Keratinocyte (primary cell): ENCODE measurements around the gene BEX3. TPM values are rescaled to one million over a fixed set of nuclear protein-coding genes. Genes with fewer than 3 reads are reported as not detected.
A peak's percentile ranks its signal among the peaks of the same experiment; 100 is the strongest.

Source experiments
- DNase-seq: peaks from one replicate; pipeline ENCODE4 v3.0.0-alpha.2; 2011; ENCODE audit warnings: low read depth, missing footprints, low spot score
- FAIRE-seq: peaks from 2 replicates; lab custom pipeline; 2011; peaks lifted over from hg19 to GRCh38; lab: Jason Lieb, UNC
- H2AFZ ChIP-seq: 2 replicates; pipeline ENCODE4 v1.6.0; 2012; ENCODE audit warnings: low read length, control low read depth, inconsistent platforms; ENCODE audit not compliant: control insufficient read depth
- H3K27ac ChIP-seq: 2 replicates; pipeline ENCODE4 v1.5.1; 2011; ENCODE audit warnings: low read length; ENCODE audit not compliant: control insufficient read depth, insufficient read depth
- H3K27me3 ChIP-seq: 3 replicates; pipeline ENCODE4 v1.6.0; 2011; ENCODE audit warnings: low read length; ENCODE audit not compliant: control insufficient read depth, insufficient read depth; ENCODE audit errors: extremely low read depth
- H3K36me3 ChIP-seq, 2 experiments: 2 replicates in 1 of 2; 3 replicates in 1 of 2; pipeline ENCODE4 v1.5.1; 2011; ENCODE audit warnings: low read length in 2 of 2, mild to moderate bottlenecking in 1 of 2; ENCODE audit not compliant: control insufficient read depth in 2 of 2, insufficient read depth in 2 of 2; ENCODE audit errors: extremely low read depth in 1 of 2
- H3K4me1 ChIP-seq: 3 replicates; pipeline ENCODE4 v1.5.1; 2011; ENCODE audit warnings: low read length; ENCODE audit not compliant: control insufficient read depth, insufficient read depth; ENCODE audit errors: extremely low read depth
- H3K4me2 ChIP-seq: 3 replicates; pipeline ENCODE4 v1.6.0; 2011; ENCODE audit warnings: low read depth, low read length; ENCODE audit not compliant: control insufficient read depth, insufficient read depth; ENCODE audit errors: extremely low read depth
- H3K4me3 ChIP-seq, 3 experiments: fragments of 200-600 bp in 1 of 3; sonication (generic) in 1 of 3; 2 replicates in 2 of 3; 3 replicates in 1 of 3; pipeline ENCODE4 v1.5.1; 2011 to 2016; ENCODE audit warnings: low read length in 3 of 3, mild to moderate bottlenecking in 3 of 3, control low read depth in 2 of 3, inconsistent platforms in 1 of 3, low read depth in 1 of 3, mixed read lengths in 1 of 3, mixed run types in 1 of 3, moderate library complexity in 1 of 3; ENCODE audit not compliant: control insufficient read depth in 2 of 3, insufficient read depth in 2 of 3; ENCODE audit errors: extremely low read depth in 1 of 3
- H3K79me2 ChIP-seq: 2 replicates; pipeline ENCODE4 v1.6.0; 2012; ENCODE audit warnings: low read length; ENCODE audit not compliant: control insufficient read depth, insufficient read depth
- H3K9ac ChIP-seq: 3 replicates; pipeline ENCODE4 v1.6.0; 2011; ENCODE audit warnings: low read length; ENCODE audit not compliant: control insufficient read depth, insufficient read depth; ENCODE audit errors: extremely low read depth
- H3K9me1 ChIP-seq: 3 replicates; pipeline ENCODE4 v1.6.0; 2011; ENCODE audit warnings: low read length; ENCODE audit not compliant: control insufficient read depth, insufficient read depth; ENCODE audit errors: extremely low read depth
- H3K9me3 ChIP-seq: 2 replicates; pipeline ENCODE4 v1.5.1; 2012; ENCODE audit warnings: low read depth, low read length; ENCODE audit not compliant: control insufficient read depth
- H4K20me1 ChIP-seq: 3 replicates; pipeline ENCODE4 v1.6.0; 2011; ENCODE audit warnings: low read length; ENCODE audit not compliant: control insufficient read depth, insufficient read depth; ENCODE audit errors: extremely low read depth
- EZH2 ChIP-seq: IDR thresholded peaks from one replicate; pipeline ENCODE4 v1.6.1; 2012; ENCODE audit warnings: inconsistent platforms, mild to moderate bottlenecking, low read length, moderate library complexity
- dilution Hi-C: fragments of 300-500 bp; cut with MboI; formaldehyde crosslinking; loops from one replicate; pipeline ENCODE4 v1.7.0; 2020; ENCODE audit warnings: low sequenced_read_pairs; ENCODE audit not compliant: extremely low pct_ligation_motif_present
- polyA plus RNA-seq, 5 experiments: library from polyadenylated mRNA; depleted of rRNA in 3 of 5; stranded (reverse) in 3 of 5; stranded (forward) in 1 of 5; unstranded in 1 of 5; fragments of >200 nt; gene quantifications; 1 replicate in 1 of 5; 2 replicates in 3 of 5; 3 replicates in 1 of 5; pipeline versions ENCODE4 v1.2.1 to v1.2.3, GENCODE V29; 2011 to 2012; ENCODE audit warnings: missing spikeins in 2 of 5, low read depth in 1 of 5, low replicate concordance in 1 of 5
- TF ChIP-seq, protein P1 (sequence below), 3 experiments: IDR thresholded peaks in 1 of 3; conservative IDR thresholded peaks in 1 of 3; optimal IDR thresholded peaks in 1 of 3; 2 replicates in 2 of 3; 3 replicates in 1 of 3; pipeline versions ENCODE3 to v1.5.1; 2011; ENCODE audit warnings: low read length in 3 of 3, mild to moderate bottlenecking in 3 of 3, moderate library complexity in 2 of 3, control low read depth in 1 of 3, inconsistent platforms in 1 of 3; ENCODE audit not compliant: insufficient read depth in 2 of 3; ENCODE audit errors: extremely low read depth in 1 of 3

The BEX3 gene
- polyA plus RNA-seq, 1 donor (not counting 4 experiments of a cell fraction or from before 2014, with no cell fraction given): 264 TPM

DNA sequence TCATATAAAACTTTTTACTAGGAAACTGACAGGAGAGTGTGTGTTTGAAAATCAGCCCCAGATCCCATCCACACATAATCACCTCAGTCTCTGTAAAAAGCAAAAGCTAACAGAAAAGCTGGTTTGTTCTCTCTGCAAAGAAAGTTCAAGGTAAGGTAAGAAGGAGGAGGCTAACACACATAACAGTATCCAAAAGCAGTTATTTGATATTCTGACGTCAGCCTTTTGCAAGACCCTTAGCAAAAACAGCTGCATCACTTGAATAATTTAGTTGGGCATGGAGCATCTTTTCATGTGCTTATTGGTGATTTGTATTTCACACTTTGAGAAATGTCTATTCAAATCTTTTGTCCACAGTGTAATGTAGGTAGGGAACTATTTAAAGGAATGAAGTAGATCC is 14.5 kb upstream of the BEX3 start:
- Histone ChIP-seq H4K20me1 (no peaks in the 10 kb centered on the region), H3K9me3 (no peaks in the 10 kb centered on the region), H3K4me2 (no peak overlapping the region), H3K4me1 (no peaks in the 10 kb centered on the region), H3K36me3 (no peaks in the 10 kb centered on the region), H3K9me1 (no peaks in the 10 kb centered on the region), H3K27ac (no peak overlapping the region), H3K27me3 (no peaks in the 10 kb centered on the region), H2AFZ (no peak overlapping the region), H3K79me2 (peaks cover 6% of the 10 kb centered on the region), H3K9ac (no peak overlapping the region), H3K4me3 (no peak overlapping the region)
- DNase-seq: no peak
- dilution Hi-C loops: no loop called here
- TF ChIP-seq, protein P1, sequence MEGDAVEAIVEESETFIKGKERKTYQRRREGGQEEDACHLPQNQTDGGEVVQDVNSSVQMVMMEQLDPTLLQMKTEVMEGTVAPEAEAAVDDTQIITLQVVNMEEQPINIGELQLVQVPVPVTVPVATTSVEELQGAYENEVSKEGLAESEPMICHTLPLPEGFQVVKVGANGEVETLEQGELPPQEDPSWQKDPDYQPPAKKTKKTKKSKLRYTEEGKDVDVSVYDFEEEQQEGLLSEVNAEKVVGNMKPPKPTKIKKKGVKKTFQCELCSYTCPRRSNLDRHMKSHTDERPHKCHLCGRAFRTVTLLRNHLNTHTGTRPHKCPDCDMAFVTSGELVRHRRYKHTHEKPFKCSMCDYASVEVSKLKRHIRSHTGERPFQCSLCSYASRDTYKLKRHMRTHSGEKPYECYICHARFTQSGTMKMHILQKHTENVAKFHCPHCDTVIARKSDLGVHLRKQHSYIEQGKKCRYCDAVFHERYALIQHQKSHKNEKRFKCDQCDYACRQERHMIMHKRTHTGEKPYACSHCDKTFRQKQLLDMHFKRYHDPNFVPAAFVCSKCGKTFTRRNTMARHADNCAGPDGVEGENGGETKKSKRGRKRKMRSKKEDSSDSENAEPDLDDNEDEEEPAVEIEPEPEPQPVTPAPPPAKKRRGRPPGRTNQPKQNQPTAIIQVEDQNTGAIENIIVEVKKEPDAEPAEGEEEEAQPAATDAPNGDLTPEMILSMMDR (optimal IDR thresholded peaks at IDR 0.05 in 1 of 3, IDR thresholded peaks at IDR 0.05 in 1 of 3, conservative IDR thresholded peaks at IDR 0.05 in 1 of 3; ENCODE audit: extremely low read depth in 1 of 3, insufficient read depth in 2 of 3, low read length in 3 of 3): no peak
- no peak for TF ChIP-seq EZH2
- no peak for FAIRE-seq

DNA sequence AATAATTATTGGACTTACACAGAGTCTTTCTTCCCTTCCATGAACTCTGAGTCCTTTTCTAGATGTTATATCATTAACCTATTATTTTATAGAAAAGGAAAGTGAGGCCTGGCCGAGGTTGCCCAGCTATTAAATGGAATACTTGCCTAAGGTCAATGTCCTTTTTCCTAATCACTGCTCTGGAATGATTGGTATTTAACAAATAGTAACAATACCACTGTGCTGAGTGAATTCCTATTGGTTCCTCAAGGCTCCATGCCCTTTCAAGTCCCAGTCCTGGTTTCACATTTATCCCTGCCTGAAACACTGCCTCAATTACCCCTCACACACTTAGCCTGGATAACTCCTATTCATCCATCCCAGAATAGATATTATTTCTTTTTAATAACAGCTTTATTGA is 13.9 kb upstream of the BEX3 start:
- Histone ChIP-seq H3K9me1 (no peaks in the 10 kb centered on the region), H3K4me3 (no peak overlapping the region), H3K27me3 (no peaks in the 10 kb centered on the region), H3K79me2 (no peaks in the 10 kb centered on the region), H3K9ac (no peak overlapping the region), H3K4me1 (peaks cover 5% of the 10 kb centered on the region), H3K27ac (no peak overlapping the region), H2AFZ (no peak overlapping the region), H3K4me2 (no peak overlapping the region), H3K36me3 (no peaks in the 10 kb centered on the region), H4K20me1 (no peaks in the 10 kb centered on the region), H3K9me3 (no peaks in the 10 kb centered on the region)
- dilution Hi-C loops: no loop called here
- DNase-seq (no peak), FAIRE-seq (peak; percentile 57)
- TF ChIP-seq, protein P1 (optimal IDR thresholded peaks at IDR 0.05 in 1 of 3, IDR thresholded peaks at IDR 0.05 in 1 of 3, conservative IDR thresholded peaks at IDR 0.05 in 1 of 3; ENCODE audit: extremely low read depth in 1 of 3, insufficient read depth in 2 of 3, low read length in 3 of 3): no peak
- TF ChIP-seq EZH2: no peak
